GM12878 (cell line): ENCODE measurements around the gene TANC1.

Experiments used
- MAX ChIP-seq: IDR thresholded peaks from 2 replicates; pipeline ENCODE4 v1.6.1; 2012; ENCODE audit warnings: low read depth, low read length, improper control_type of control experiment
- MYC ChIP-seq: IDR thresholded peaks from 2 replicates; pipeline ENCODE4 v1.6.1; 2011; ENCODE audit warnings: mild to moderate bottlenecking, low read length, moderate library complexity, inconsistent platforms; ENCODE audit not compliant: insufficient read depth, insufficient replicate concordance, insufficient read length, severe bottlenecking
- PAX5 ChIP-seq: IDR thresholded peaks from 2 replicates; pipeline ENCODE4 v1.6.1; 2011; ENCODE audit warnings: low read depth, low read length, borderline replicate concordance
- USF1 ChIP-seq: IDR thresholded peaks from 2 replicates; pipeline ENCODE4 v1.6.1; 2011; ENCODE audit warnings: borderline replicate concordance, low read depth, mild to moderate bottlenecking, moderate library complexity, mixed read lengths, low read length; ENCODE audit not compliant: insufficient read depth; ENCODE audit errors: extremely low read length
- ZNF24 ChIP-seq: fragments of 450-650 bp; IDR thresholded peaks from 2 replicates; pipeline ENCODE4 v1.6.1; 2017; ENCODE audit warnings: antibody characterized with exemption, mild to moderate bottlenecking

- TF ChIP-seq PAX5 (no peak), MYC (no peak), USF1 (no peak), MAX (no peak), ZNF24 (no peak)
Measured at GRCh38 chr2:159232456-159233170, 264.2 kb downstream of the TANC1 start.
